Measurements from ENCODE around the gene GPRC5C. TPM values are rescaled to one million over a fixed set of nuclear protein-coding genes. Genes with fewer than 3 reads are reported as not detected.
A peak's percentile ranks its signal among the peaks of the same experiment; 100 is the strongest.

Gene GPRC5C
- total and polyA plus RNA-seq, 2 of the 13 experiments (the other 11 are each of a cell fraction or from before 2014, with no cell fraction given) = 85.6 to 300 TPM

DNA sequence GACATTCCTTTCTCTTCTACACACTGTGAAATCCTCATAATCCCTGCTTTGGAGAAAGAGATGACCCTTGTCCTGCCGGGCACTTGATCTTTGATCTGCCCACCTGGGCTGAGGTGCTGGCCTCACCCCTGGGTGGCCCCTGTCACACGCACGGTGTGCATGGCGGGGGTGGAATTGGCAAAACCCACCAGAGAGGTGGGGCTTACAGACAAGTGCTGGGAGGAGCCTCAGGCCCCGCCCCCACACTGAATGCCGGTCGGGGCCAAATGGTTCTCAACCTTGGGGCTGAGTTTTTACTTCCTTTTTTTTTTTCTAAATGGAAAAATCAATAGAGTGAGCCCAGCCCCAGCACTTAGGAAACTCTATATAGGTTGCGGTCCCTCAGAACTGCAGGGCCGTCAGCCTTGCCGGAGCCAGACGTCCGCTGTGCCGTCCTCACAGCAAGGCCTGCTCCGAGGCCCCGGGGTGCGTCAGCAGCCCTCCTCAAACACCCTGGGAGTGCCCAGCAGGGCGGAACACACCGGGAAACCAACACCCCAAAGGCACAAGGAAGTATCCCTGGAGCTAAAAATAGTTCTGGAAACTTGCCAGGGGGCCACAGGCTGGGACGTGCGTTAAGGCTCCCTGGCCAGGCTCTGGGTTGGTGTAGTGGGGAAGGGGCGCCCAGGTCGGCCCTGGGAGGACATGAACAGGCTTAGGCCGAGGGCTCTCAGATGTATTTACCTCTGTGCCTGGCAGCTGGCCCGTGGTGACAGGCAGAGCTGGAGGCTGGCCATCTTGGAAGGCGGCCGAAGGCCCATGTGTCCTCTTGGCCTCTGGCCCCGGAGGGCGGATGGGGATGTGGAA is 11.0 kb downstream of the GPRC5C start (continued):
- TF ChIP-seq SMC3 (IDR thresholded peaks at IDR 0.05; ENCODE audit: low read length) (0 out of 2 replicates have a peak, but pooled peaks have one; percentile 3), HHEX (CRISPR knock-in tag; IDR thresholded peaks at IDR 0.05) (0 out of 2 replicates have a peak, but pooled peaks have one; percentile 55), TOPORS (CRISPR knock-in tag; IDR thresholded peaks at IDR 0.05) (no peak), ZNF383 (CRISPR knock-in tag; IDR thresholded peaks at IDR 0.05; ENCODE audit: borderline replicate concordance) (0 out of 2 replicates have a peak, but pooled peaks have one; percentile 41), ARNT (IDR thresholded peaks at IDR 0.05) (no peak), KDM5B (CRISPR knock-in tag; IDR thresholded peaks at IDR 0.05; ENCODE audit: borderline replicate concordance) (no peak; the same call in 1 of the 2 replicates), ZBTB38 (CRISPR knock-in tag; IDR thresholded peaks at IDR 0.05) (peak; percentile 88), BRD4 (CRISPR knock-in tag; IDR thresholded peaks at IDR 0.05) (peak; percentile 64; the same call in 1 of the 2 replicates), ZNF224 (CRISPR knock-in tag; IDR thresholded peaks at IDR 0.05) (peak; percentile 98), HNRNPL (IDR thresholded peaks at IDR 0.05; ENCODE audit: low read depth, low read length) (peak; percentile 59; the same call in 1 of the 2 replicates), ZNF572 (CRISPR knock-in tag; IDR thresholded peaks at IDR 0.05) (peak; percentile 84), CCDC6 (CRISPR knock-in tag; IDR thresholded peaks at IDR 0.05) (peak; percentile 75), ZNF788 (CRISPR knock-in tag; IDR thresholded peaks at IDR 0.05; ENCODE audit: borderline replicate concordance) (peak; percentile 90), FIP1L1 (IDR thresholded peaks at IDR 0.05; ENCODE audit: borderline replicate concordance, insufficient read depth, low read depth, low read length) (no peak; the same call in 1 of the 2 replicates), ZNF496 (CRISPR knock-in tag; IDR thresholded peaks at IDR 0.05; ENCODE audit: insufficient replicate concordance) (no peak), ZNF292 (CRISPR knock-in tag; IDR thresholded peaks at IDR 0.05; ENCODE audit: borderline replicate concordance, low read depth) (peak; percentile 76; the same call in 1 of the 2 replicates)
- TF ChIP-seq, protein P1, sequence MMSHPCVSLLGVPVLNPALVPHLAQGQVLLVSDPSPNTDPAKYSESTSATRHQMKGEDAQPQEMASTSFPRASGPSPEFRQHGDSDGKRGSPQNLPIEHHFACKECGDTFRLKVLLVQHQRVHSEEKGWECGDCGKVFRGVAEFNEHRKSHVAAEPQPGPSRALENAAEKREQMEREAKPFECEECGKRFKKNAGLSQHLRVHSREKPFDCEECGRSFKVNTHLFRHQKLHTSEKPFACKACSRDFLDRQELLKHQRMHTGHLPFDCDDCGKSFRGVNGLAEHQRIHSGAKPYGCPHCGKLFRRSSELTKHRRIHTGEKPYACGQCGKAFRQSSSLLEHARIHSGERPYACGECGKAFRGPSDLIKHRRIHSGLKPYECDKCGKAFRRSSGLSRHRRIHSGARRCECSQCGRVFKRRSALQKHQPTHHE (CRISPR knock-in tag; IDR thresholded peaks at IDR 0.05; ENCODE audit: borderline replicate concordance) = 0 out of 2 replicates have a peak, but pooled peaks have one; percentile 68
- TF ChIP-seq, protein P2, sequence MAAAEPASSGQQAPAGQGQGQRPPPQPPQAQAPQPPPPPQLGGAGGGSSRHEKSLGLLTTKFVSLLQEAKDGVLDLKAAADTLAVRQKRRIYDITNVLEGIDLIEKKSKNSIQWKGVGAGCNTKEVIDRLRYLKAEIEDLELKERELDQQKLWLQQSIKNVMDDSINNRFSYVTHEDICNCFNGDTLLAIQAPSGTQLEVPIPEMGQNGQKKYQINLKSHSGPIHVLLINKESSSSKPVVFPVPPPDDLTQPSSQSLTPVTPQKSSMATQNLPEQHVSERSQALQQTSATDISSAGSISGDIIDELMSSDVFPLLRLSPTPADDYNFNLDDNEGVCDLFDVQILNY (CRISPR knock-in tag; conservative IDR thresholded peaks at IDR 0.05) = no peak
- TF ChIP-seq, protein P3, sequence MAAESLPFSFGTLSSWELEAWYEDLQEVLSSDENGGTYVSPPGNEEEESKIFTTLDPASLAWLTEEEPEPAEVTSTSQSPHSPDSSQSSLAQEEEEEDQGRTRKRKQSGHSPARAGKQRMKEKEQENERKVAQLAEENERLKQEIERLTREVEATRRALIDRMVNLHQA (CRISPR knock-in tag; IDR thresholded peaks at IDR 0.05) = 0 out of 2 replicates have a peak, but pooled peaks have one; percentile 26
- TF ChIP-seq, protein P4, sequence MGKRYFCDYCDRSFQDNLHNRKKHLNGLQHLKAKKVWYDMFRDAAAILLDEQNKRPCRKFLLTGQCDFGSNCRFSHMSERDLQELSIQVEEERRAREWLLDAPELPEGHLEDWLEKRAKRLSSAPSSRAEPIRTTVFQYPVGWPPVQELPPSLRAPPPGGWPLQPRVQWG (CRISPR knock-in tag; IDR thresholded peaks at IDR 0.05; ENCODE audit: borderline replicate concordance, low read depth) = no peak
- TF ChIP-seq, protein P5, sequence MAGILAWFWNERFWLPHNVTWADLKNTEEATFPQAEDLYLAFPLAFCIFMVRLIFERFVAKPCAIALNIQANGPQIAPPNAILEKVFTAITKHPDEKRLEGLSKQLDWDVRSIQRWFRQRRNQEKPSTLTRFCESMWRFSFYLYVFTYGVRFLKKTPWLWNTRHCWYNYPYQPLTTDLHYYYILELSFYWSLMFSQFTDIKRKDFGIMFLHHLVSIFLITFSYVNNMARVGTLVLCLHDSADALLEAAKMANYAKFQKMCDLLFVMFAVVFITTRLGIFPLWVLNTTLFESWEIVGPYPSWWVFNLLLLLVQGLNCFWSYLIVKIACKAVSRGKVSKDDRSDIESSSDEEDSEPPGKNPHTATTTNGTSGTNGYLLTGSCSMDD (CRISPR knock-in tag; IDR thresholded peaks at IDR 0.05) = 0 out of 2 replicates have a peak, but pooled peaks have one; percentile 59
- TF ChIP-seq, protein P6, sequence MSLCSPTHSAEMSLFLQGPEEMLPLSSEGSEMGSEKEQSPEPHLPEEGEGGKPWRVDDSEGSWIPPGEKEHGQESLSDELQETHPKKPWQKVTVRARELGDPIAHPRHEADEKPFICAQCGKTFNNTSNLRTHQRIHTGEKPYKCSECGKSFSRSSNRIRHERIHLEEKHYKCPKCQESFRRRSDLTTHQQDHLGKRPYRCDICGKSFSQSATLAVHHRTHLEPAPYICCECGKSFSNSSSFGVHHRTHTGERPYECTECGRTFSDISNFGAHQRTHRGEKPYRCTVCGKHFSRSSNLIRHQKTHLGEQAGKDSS (CRISPR knock-in tag; IDR thresholded peaks at IDR 0.05; ENCODE audit: borderline replicate concordance, low read depth) = peak; percentile 90

Data from HepG2 (cell line).